SU-DHL-6 (cell line): ENCODE data around the gene VAMP3.

Experiments used
- H2AFZ ChIP-seq: fragments of 200-600 bp; sonication (generic); 2 replicates; pipeline ENCODE4 v1.6.1; 2014; ENCODE audit warnings: low read depth, mild to moderate bottlenecking, moderate library complexity, mixed read lengths, antibody characterized with exemption, low read length; ENCODE audit not compliant: severe bottlenecking
- H3F3A ChIP-seq: fragments of 200-600 bp; shearing (Covaris generic); 2 replicates; pipeline ENCODE4 v1.6.0; 2016; ENCODE audit warnings: antibody characterized with exemption, mild to moderate bottlenecking; ENCODE audit not compliant: insufficient read depth
- H3K27ac ChIP-seq: fragments of 200-600 bp; sonication (generic); 2 replicates; pipeline ENCODE4 v1.5.1; 2016; ENCODE audit warnings: low read depth, mild to moderate bottlenecking, low read length, moderate library complexity, mixed read lengths
- H3K27me3 ChIP-seq: fragments of 200-600 bp; sonication (generic), shearing (Covaris generic); 2 replicates; pipeline ENCODE4 v1.6.0; 2014; ENCODE audit warnings: mild to moderate bottlenecking, low read length
- H3K36me3 ChIP-seq: fragments of 200-600 bp; sonication (generic); 2 replicates; pipeline ENCODE4 v1.6.1; 2014; ENCODE audit warnings: mild to moderate bottlenecking, low read length, mixed read lengths
- H3K4me2 ChIP-seq: fragments of 300-600, 200-600 bp; shearing (Covaris generic), sonication (generic); 2 replicates; pipeline ENCODE4 v1.6.0; 2014; ENCODE audit warnings: low read length, low read depth, mild to moderate bottlenecking; ENCODE audit not compliant: poor library complexity, severe bottlenecking
- H3K4me3 ChIP-seq: fragments of 200-600 bp; sonication (generic); 2 replicates; pipeline ENCODE4 v1.5.1; 2014; ENCODE audit warnings: antibody characterized with exemption, low read length, mild to moderate bottlenecking, mixed read lengths; ENCODE audit not compliant: insufficient read depth, poor library complexity, severe bottlenecking
- H3K79me2 ChIP-seq: fragments of 200-600 bp; sonication (generic); 2 replicates; pipeline ENCODE4 v1.6.1; 2014; ENCODE audit warnings: mild to moderate bottlenecking, low read length, moderate library complexity; ENCODE audit not compliant: insufficient read depth
- H3K9ac ChIP-seq: fragments of 200-600 bp; sonication (generic); 2 replicates; pipeline ENCODE4 v1.7.0; 2014; ENCODE audit warnings: mild to moderate bottlenecking, low read length
- H3K9me2 ChIP-seq: fragments of 200-600 bp; sonication (generic); replicated peaks from 2 replicates; pipeline ENCODE4 v1.6.1; 2014; ENCODE audit warnings: low read length; ENCODE audit not compliant: insufficient read depth
- H3K9me3 ChIP-seq: fragments of 200-600 bp; sonication (generic); 2 replicates; pipeline ENCODE4 v1.6.1; 2014; ENCODE audit warnings: low read length, mixed read lengths; ENCODE audit not compliant: insufficient read depth
- H4K20me1 ChIP-seq: fragments of 200-600 bp; sonication (generic); 2 replicates; pipeline ENCODE4 v1.6.1; 2014; ENCODE audit warnings: low read depth, mild to moderate bottlenecking, antibody characterized with exemption, low read length, moderate library complexity, mixed read lengths
- EZH2phosphoT487 ChIP-seq: fragments of 200-600 bp; sonication (generic), shearing (Covaris generic); conservative IDR thresholded peaks from 2 replicates; pipeline ENCODE4 v1.6.1; 2018; ENCODE audit warnings: mild to moderate bottlenecking, antibody characterized with exemption, low read length, moderate library complexity, mixed read lengths
- TF ChIP-seq, protein P1 (sequence below): fragments of 200-600 bp; sonication (generic); IDR thresholded peaks from one replicate; pipeline ENCODE4 v1.5.1; 2017; ENCODE audit warnings: antibody characterized with exemption, mild to moderate bottlenecking, low read length, moderate library complexity; ENCODE audit not compliant: insufficient read depth, poor library complexity, severe bottlenecking

Gene VAMP3

DNA sequence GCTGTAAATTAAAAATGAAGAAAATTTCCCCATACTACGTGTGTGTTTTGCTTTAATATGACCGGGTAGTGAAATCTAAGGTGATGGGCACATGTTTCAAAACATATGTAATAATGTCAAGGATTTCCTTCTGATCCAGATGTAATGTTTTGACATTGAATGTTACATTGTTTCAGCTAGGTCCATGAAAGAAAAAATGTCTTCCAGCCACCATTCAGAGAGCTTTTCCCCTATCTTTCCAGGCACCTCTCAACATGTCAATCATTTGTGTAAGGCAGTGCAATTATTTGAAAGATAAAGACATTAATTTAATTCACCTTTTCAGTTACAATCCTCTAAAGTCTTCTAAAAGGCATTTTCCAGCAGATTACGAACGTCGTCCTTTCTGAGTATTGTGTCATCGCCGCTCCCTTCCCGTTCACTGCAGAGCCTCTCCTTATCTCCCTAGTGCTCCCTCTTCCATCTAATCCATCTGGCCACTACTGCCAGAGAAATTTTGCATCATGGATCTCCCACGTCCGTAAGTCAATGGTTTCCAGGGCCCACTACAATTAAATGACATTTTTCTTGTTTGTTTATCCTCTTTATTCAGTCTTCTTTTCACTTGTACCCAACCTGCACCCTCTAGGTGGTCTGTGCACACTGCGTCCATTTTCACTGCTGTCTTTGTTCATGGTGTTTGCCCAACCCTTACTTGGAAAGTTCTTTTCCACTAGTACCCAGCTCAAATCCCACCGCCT lies 1.3 kb upstream of the VAMP3 start:
- Histone ChIP-seq H3K27ac (no peak overlapping the region), H3K36me3 (0 out of 2 replicates have a peak, but pooled peaks cover 3% of the 10 kb centered on the region), H3K79me2 (peaks cover 9% of the 10 kb centered on the region), H3K9ac (no peak overlapping the region), H3K9me2 (no peaks in the 10 kb centered on the region), H3K4me2 (no peak overlapping the region), H4K20me1 (no peaks in the 10 kb centered on the region), H2AFZ (no peak overlapping the region), H3F3A (no peaks in the 10 kb centered on the region), H3K27me3 (0 out of 2 replicates have a peak, but pooled peaks cover 2% of the 10 kb centered on the region), H3K4me3 (no peak overlapping the region), H3K9me3 (no peaks in the 10 kb centered on the region)
- TF ChIP-seq, protein P1, sequence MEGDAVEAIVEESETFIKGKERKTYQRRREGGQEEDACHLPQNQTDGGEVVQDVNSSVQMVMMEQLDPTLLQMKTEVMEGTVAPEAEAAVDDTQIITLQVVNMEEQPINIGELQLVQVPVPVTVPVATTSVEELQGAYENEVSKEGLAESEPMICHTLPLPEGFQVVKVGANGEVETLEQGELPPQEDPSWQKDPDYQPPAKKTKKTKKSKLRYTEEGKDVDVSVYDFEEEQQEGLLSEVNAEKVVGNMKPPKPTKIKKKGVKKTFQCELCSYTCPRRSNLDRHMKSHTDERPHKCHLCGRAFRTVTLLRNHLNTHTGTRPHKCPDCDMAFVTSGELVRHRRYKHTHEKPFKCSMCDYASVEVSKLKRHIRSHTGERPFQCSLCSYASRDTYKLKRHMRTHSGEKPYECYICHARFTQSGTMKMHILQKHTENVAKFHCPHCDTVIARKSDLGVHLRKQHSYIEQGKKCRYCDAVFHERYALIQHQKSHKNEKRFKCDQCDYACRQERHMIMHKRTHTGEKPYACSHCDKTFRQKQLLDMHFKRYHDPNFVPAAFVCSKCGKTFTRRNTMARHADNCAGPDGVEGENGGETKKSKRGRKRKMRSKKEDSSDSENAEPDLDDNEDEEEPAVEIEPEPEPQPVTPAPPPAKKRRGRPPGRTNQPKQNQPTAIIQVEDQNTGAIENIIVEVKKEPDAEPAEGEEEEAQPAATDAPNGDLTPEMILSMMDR, result no peak
- no peak for TF ChIP-seq EZH2phosphoT487

- TF ChIP-seq EZH2phosphoT487, result no peak
- TF ChIP-seq, protein P1, result no peak
- no peak overlapping the region for H3K27ac ChIP-seq
- H3K4me3 ChIP-seq, result peak overlapping the region; percentile 92
- peaks cover 9% of the 10 kb centered on the region for H3K79me2 ChIP-seq
- H3K4me2 ChIP-seq, result peak overlapping the region; percentile 63
- H4K20me1 ChIP-seq, result no peaks in the 10 kb centered on the region
- H3K9me2 ChIP-seq, result no peaks in the 10 kb centered on the region
- 0 out of 2 replicates have a peak, but pooled peaks cover 3% of the 10 kb centered on the region for H3K36me3 ChIP-seq
- peak overlapping the region; percentile 86 for H3K9ac ChIP-seq
- no peaks in the 10 kb centered on the region for H3F3A ChIP-seq
- H2AFZ ChIP-seq, result peak overlapping the region; percentile 85
- H3K9me3 ChIP-seq, result no peaks in the 10 kb centered on the region
- H3K27me3 ChIP-seq, result 0 out of 2 replicates have a peak, but pooled peaks cover 2% of the 10 kb centered on the region
Measured at GRCh38 chr1:7770669-7770996, 463 bp upstream of the VAMP3 start.

DNA sequence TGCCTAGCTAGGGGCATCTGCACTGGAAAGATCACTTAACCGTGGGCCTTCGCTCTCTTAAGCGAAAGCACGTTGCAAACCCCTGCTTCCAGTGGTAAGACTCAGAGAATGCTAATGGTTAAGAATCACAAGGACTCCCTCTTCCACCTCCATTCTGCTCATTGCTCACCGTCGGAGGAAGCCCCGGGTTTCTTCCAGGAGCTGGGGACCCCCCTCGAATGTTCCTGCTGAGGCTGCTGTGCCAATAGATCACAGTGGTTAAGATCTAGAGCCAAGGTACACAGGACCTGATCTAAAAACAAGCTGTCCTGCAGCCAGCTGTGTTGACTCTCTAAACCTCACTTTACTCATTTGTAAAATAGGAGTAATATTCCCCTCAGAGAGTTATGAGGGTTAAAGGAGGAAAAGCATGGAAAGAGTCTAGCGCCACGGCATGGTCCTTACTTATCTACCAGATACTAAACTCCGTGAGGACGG lies 765 bp downstream of the VAMP3 start:
- peak overlapping the region; percentile 85 for H2AFZ ChIP-seq
- no peaks in the 10 kb centered on the region for H3K27me3 ChIP-seq
- H3K9me3 ChIP-seq, result no peaks in the 10 kb centered on the region
- H4K20me1 ChIP-seq, result no peaks in the 10 kb centered on the region
- peak overlapping the region; percentile 86 for H3K9ac ChIP-seq
- H3K36me3 ChIP-seq, result 0 out of 2 replicates have a peak, but pooled peaks cover 3% of the 10 kb centered on the region
- H3F3A ChIP-seq, result no peaks in the 10 kb centered on the region
- no peak overlapping the region for H3K27ac ChIP-seq
- TF ChIP-seq EZH2phosphoT487, result no peak
- TF ChIP-seq, protein P1, result no peak
- H3K4me3 ChIP-seq, result peak overlapping the region; percentile 92
- peak overlapping the region; percentile 63 for H3K4me2 ChIP-seq
- peaks cover 9% of the 10 kb centered on the region for H3K79me2 ChIP-seq
- H3K9me2 ChIP-seq, result no peaks in the 10 kb centered on the region
